Stimulated activated CD4-positive, alpha-beta T cell treated with anti-CD3 and anti-CD28 coated beads, Interleukin-15, amount 100 ng/mL, for 48 hours (primary cell): Measurements from ENCODE around the gene NTN1.
"Not testable (repeated sequence)": the region's sequence is repeated elsewhere in the genome, so short reads cannot be mapped to it uniquely, and the experiment has no call there.

Source experiments
- DNase-seq, 2 donors: peaks; one replicate each; pipeline ENCODE4 v3.0.0-alpha.2; 2020; ENCODE audit warnings: low read depth in 2 of 2

Gene NTN1

DNA sequence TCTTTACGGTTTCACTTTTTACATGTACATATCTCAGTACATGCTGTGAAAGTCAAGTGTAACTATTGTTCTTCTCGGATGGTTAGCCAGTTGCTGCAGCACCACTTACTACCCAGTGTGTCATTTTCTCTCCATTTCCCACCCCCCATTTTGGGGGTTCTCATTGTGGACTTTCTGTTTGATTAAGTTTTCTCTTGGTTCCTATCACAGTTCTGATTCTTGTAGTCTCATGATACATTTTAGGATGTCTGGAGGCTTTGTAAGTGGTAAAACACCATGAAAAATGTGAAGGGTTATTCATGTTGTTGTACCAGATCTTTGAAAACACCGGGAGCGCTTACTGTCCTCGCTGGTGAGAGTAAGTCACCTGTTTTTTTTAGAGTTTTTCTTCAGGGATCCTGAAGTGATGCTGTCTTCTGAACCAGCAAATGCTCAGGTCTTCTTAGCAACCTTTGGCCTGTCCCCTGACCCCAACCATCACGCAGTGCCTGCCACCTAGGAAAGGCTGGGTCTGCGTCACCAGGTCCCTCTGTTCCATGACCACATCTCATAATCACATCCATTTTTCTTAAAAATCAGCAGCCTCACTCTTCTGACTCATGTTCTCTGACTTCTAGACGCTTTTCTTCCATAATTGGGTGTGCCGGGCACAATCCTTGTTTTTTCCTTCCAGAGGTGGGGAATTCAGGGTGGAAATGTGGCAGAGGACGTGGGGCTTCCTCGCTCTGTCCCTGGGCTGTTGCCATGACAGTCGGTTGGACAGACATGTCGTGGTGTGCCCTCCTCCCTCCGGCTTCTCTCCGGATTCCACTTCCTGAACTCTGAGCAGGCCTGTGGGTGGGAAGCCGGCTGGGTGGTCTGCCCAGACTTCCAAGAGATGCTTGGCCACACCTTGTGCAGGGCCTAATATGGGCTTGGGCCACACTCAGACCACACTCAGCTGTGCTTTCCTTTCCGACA, 102.6 kb downstream of the NTN1 start:
- no peak for DNase-seq

- DNase-seq = no peak
Observed at GRCh38 chr17:9124554-9124935, 103.2 kb downstream of the NTN1 start.

DNA sequence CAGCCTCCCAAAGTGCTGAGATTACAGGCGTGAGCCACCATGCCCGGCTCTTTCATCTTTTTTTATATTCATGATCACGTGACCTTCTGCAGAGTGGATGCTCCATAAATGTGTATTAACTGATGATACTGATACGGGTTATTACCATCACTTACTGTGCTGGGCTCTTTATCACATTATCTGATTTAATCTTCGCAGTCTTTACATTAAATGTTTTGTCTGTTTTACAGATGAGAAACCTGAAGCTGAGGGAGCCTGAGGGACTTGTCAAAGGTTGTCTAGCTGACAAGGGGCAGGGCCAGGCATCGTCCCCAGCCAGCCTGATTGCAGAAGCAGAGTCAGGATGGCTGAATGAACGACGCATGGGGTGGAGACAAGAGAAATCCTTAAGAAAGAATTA, 104.4 kb downstream of the NTN1 start:
- DNase-seq = no peak

DNA sequence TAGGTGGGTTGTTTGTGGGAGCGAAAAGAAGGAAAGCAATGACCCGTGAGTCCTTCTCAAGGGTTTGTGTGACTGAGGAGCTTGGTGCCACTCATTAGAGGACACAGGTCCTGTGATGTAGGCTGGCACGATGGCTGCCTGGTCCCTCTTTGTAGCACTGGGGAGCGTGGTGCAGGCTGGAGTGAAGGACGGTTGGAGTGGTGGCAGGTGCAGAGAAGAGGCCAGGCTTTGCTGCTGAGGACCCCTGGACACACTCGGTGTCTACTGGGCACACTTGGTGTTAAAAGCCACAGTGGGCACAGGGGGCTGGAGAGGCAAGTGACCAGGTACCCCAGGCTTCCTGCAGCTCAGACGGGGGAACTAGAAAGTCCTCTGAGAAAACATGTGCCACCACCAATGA, 106.0 kb downstream of the NTN1 start:
- no peak for DNase-seq

GRCh38 chr17:9131371-9131770, 110.1 kb downstream of the NTN1 start:
- no peak for DNase-seq

GRCh38 chr17:9132291-9132690, 111.0 kb downstream of the NTN1 start:
- no peak for DNase-seq

GRCh38 chr17:9132944-9133610, 111.8 kb downstream of the NTN1 start:
- no peak for DNase-seq

DNA sequence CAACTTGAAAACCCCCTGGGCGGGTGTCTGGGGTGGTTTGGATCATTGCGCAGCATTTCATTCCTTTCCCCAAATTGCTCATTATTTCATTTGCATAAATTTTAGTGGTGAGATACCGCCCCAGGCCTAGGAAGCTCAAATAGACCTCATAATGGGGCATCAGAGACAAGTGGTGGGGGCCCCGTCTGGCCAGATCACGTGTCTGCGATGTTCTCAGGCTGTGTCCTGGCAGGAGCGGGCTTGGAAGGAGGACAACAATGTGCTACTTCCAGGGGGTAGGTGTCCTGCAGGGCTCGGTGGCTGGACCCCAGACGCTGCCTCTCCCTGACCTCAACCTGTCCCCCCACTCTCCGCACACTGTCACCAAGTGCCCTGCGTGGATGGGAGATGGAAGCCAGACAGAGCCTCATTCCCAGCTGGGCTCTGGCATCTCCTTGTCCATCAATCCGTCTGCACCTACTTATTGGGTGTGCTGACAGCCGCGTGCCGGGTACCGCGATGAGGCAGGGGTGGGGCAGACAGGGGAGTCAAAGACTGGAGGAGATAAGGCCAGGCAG, 116.9 kb downstream of the NTN1 start:
- DNase-seq = no peak

- no peak for DNase-seq
Observed at GRCh38 chr17:9139695-9140094, 118.4 kb downstream of the NTN1 start.

GRCh38 chr17:9140550-9141424, 119.5 kb downstream of the NTN1 start:
- no peak for DNase-seq

DNA sequence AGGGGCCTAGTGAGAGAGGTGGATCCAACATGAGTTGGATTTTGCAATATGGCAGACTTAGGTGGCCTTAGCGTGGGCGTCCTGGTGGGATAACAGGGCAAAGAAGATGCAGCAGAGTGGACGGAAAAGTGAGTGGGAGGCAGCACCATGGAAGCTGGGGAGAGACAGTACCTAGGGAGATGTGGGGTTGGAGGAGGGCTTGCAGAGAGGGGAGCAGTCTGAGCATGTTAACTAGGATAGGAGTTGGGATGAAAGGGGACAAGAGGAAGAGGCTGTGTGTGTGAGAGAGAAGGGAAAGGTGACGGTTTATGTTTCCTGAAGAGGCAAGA, 120.1 kb downstream of the NTN1 start:
- DNase-seq = no peak

DNA sequence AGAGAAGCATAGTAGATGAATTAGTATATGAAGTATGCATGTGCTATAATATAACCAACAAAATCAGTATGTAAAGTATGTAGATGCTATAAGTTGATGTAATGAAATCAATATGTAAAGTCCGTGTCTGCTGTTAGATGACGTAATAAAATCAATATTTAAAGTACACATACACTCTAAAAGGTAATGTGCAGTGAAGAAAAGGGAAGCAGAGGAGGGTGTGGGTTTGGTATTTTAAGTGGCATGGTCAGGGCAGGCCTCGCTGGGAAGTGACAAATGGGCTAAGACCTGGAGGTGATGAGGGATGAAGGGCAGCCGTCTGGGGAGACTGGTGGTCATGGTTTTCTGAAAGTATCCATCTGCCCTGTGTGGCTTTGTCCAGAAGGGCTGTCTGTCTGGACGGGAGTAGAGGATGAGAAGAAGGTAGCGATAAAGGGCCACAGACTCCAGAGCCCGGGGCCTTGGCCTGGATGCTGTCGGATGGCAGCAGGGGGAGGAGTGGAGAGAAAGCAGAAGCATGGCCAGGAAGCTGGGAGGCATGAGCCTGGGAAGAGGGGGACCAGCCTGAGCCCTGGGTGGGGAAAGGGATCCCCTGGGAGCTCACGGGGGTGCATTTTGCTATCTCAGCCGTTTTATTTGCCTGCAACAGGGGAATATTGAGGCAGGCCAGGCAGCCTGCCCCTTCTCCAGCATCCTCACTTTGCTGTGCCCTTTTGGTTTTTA, 121.6 kb downstream of the NTN1 start:
- DNase-seq = no peak

GRCh38 chr17:9144502-9145249, 123.4 kb downstream of the NTN1 start:
- DNase-seq = no peak

DNA sequence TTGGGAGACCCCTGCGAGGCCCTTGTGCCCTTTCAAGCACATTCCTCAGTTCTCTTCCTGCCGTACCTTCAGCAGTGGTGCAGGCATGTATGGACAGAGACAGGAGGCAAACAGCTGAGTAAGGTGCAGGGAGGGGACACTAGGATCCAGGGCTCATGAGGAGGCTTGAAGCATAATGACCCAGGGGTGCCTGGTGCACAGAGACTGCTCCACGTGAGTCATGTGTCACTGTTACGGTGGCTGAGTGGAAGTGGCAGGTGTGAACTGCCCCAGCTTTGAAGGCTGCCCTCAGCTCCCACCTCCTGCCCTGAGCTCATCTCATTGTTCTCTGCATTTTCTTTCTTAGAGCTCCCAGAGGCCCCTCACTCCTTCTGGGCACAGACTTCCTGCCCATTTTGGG, 124.8 kb downstream of the NTN1 start:
- no peak for DNase-seq

DNA sequence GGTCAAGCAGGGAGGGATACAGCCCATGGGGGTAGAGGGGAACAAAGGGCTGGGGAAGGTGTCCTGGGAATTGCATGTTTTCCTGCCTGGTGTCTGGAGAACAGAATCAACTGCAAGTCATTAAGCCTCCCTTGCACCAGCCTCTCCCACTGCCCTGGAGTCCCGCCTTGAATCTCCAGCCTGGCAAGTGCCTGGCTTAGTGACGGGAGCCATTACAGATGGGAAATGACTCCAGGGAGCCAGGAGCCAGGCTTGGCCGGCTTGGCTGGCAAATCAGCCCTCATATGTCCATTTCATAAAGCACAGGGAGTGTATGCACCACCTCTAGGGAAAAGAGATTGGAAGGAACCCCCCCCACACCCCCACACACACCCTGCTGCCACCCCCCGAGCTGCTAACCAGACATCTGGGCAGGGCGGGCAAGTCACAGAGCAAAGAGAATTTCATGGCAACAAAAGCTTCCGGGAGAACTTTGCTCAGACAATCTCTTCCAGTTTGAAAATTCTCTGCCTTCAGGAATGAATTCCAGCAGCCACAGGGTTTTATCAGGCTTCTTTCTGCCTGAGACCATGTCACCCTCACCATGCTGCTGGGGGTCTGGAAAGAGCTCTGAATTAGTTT, 127.7 kb downstream of the NTN1 start:
- no peak for DNase-seq

DNA sequence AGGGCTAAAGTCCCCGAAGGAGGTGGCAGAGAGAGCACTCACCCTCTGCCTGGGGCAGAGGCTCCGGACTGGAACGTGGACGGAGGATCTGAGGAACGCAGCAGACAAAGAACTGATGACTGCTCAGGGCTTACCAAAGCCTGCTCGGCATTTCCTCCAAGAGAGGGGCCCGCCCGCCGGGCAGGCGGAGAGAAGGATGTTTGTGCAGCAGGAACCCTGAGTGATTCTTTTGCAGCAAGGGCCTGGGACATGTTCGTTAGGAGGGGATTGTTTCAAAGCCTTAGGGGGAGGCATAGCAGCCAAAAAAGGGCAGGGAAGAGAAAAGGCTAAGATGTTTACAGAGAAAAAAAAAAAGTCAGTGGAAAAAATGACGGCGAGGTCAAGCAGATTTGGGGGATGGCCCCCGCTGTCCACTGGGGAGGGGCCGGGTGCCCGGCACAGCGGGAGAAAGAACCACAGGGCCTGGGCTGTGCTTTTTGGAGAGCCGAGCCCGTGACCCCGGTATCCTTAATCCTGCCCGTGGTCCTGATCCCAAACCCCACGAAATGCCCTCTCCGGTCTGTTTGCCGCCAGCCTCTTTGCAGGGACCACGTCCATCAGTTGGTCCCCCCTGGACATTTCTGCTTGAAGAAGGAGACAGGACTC, 129.3 kb downstream of the NTN1 start:
- DNase-seq = no peak

DNA sequence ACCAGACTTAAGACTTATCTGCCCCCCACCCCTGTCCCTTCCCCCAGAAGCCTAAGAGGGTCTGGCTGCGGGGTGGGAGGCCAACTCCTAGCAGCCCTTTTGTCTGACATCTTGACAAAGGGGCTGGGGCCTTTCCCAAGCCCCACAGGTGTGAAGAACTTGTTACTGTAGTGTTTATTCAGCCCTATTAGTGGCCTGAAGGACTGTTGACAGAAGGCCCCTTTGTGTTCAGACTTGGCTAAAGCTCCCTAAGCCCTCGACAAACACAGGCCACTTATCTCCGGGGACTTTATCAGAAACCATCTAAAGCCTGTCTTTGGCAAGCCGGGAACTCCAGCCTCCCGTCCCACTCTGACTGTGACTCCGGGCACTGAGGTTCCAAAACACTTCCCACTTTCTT, 129.8 kb downstream of the NTN1 start:
- no peak for DNase-seq

GRCh38 chr17:9151740-9152139, 130.4 kb downstream of the NTN1 start:
- not testable (repeated sequence) for DNase-seq

GRCh38 chr17:9158544-9159452, 137.5 kb downstream of the NTN1 start:
- DNase-seq = no peak
